Amniotic epithelial cell (primary cell): ENCODE results near the gene SIRPB1.
"Not testable (repeated sequence)": the region's sequence is repeated elsewhere in the genome, so short reads cannot be mapped to it uniquely, and the experiment has no call there.

Source experiments
- DNase-seq: peaks from one replicate; pipeline ENCODE4 v3.0.0-alpha.2; 2010; ENCODE audit warnings: low read depth

Gene SIRPB1

GRCh38 chr20:1588533-1589460, 31.0 kb downstream of the SIRPB1 start:
- DNase-seq = no peak

- DNase-seq = no peak
Observed at GRCh38 chr20:1587781-1588532, 31.9 kb downstream of the SIRPB1 start.

- DNase-seq = no peak
Observed at GRCh38 chr20:1579488-1579887, 40.3 kb downstream of the SIRPB1 start.

GRCh38 chr20:1577906-1578305, 41.9 kb downstream of the SIRPB1 start:
- no peak for DNase-seq

GRCh38 chr20:1577313-1577712, 42.5 kb downstream of the SIRPB1 start:
- not testable (repeated sequence) for DNase-seq

- no peak for DNase-seq
Observed at GRCh38 chr20:1576641-1577040, 43.2 kb downstream of the SIRPB1 start.

- not testable (repeated sequence) for DNase-seq
Observed at GRCh38 chr20:1576003-1576402, 43.8 kb downstream of the SIRPB1 start.

- DNase-seq = not testable (repeated sequence)
Observed at GRCh38 chr20:1571583-1571982, 48.2 kb downstream of the SIRPB1 start.
